ENCODE results near the gene AOC1.

DNA sequence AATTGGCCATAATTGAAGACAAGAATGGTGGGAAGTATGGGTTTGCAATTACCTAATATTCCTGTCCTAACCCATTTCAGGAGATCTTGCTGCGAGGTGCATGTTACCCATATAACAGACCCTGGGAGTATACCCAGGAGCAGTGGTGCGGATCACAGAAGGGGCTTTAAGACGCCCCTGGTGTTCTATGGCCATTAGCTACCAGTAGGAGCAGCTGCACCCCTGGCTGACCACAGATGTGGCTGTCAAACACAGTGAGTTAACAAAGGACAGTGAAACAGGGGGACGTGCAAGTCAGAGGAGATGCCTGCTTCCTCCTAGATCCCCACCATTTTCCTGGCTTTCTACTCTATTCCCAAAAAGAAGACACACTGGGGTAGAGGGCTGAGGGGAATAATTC lies 25.2 kb downstream of the AOC1 start:
- TF ChIP-seq POLR2AphosphoS5 (IDR thresholded peaks at IDR 0.05; ENCODE audit: low read length) (no peak), EGR1 (IDR thresholded peaks at IDR 0.05; ENCODE audit: borderline replicate concordance in 1 of 2, low read depth in 2 of 2, low read length in 2 of 2) (no peak), ZNF384 (IDR thresholded peaks at IDR 0.05; ENCODE audit: borderline replicate concordance, low read depth, low read length) (no peak), NRF1 (conservative IDR thresholded peaks at IDR 0.05; ENCODE audit: low read depth, low read length) (no peak), MYC (IDR thresholded peaks at IDR 0.05; ENCODE audit: insufficient read depth, insufficient read length, insufficient replicate concordance, low read length, severe bottlenecking) (no peak), CREB1 (IDR thresholded peaks at IDR 0.05; ENCODE audit: low read depth) (no peak), CEBPB (IDR thresholded peaks at IDR 0.05; ENCODE audit: borderline replicate concordance in 1 of 2, low read depth in 2 of 2, low read length in 2 of 2) (no peak), SPI1 (IDR thresholded peaks at IDR 0.05; ENCODE audit: borderline replicate concordance, insufficient read depth, low read depth, low read length) (no peak)
- TF ChIP-seq, protein P1, sequence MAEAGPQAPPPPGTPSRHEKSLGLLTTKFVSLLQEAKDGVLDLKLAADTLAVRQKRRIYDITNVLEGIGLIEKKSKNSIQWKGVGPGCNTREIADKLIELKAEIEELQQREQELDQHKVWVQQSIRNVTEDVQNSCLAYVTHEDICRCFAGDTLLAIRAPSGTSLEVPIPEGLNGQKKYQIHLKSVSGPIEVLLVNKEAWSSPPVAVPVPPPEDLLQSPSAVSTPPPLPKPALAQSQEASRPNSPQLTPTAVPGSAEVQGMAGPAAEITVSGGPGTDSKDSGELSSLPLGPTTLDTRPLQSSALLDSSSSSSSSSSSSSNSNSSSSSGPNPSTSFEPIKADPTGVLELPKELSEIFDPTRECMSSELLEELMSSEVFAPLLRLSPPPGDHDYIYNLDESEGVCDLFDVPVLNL (IDR thresholded peaks at IDR 0.05; ENCODE audit: low read depth, low read length), result no peak
- TF ChIP-seq, protein P2, sequence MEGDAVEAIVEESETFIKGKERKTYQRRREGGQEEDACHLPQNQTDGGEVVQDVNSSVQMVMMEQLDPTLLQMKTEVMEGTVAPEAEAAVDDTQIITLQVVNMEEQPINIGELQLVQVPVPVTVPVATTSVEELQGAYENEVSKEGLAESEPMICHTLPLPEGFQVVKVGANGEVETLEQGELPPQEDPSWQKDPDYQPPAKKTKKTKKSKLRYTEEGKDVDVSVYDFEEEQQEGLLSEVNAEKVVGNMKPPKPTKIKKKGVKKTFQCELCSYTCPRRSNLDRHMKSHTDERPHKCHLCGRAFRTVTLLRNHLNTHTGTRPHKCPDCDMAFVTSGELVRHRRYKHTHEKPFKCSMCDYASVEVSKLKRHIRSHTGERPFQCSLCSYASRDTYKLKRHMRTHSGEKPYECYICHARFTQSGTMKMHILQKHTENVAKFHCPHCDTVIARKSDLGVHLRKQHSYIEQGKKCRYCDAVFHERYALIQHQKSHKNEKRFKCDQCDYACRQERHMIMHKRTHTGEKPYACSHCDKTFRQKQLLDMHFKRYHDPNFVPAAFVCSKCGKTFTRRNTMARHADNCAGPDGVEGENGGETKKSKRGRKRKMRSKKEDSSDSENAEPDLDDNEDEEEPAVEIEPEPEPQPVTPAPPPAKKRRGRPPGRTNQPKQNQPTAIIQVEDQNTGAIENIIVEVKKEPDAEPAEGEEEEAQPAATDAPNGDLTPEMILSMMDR (IDR thresholded peaks at IDR 0.05 in 2 of 3, conservative IDR thresholded peaks at IDR 0.05 in 1 of 3; ENCODE audit: control insufficient read depth in 2 of 3, extremely low read depth in 1 of 3, insufficient read depth in 1 of 3, low read depth in 3 of 3, low read length in 3 of 3), result no peak
- TF ChIP-seq, protein P3, sequence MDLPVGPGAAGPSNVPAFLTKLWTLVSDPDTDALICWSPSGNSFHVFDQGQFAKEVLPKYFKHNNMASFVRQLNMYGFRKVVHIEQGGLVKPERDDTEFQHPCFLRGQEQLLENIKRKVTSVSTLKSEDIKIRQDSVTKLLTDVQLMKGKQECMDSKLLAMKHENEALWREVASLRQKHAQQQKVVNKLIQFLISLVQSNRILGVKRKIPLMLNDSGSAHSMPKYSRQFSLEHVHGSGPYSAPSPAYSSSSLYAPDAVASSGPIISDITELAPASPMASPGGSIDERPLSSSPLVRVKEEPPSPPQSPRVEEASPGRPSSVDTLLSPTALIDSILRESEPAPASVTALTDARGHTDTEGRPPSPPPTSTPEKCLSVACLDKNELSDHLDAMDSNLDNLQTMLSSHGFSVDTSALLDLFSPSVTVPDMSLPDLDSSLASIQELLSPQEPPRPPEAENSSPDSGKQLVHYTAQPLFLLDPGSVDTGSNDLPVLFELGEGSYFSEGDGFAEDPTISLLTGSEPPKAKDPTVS (IDR thresholded peaks at IDR 0.05; ENCODE audit: low read depth, low read length), result no peak

Data from GM12878 (cell line).